Measurements from ENCODE around the gene FGF14. TPM values are rescaled to one million over a fixed set of nuclear protein-coding genes. Genes with fewer than 3 reads are reported as not detected.

Gene FGF14
- total and polyA plus RNA-seq, 2 of the 4 experiments (the other 2 are of a cell fraction) = under 0.01 TPM; not detected in 1

GRCh38 chr13:102233566-102234208 is 168.2 kb downstream of the FGF14 start:
- Histone ChIP-seq H3K14ac (replicated peaks; ENCODE audit: low read depth, low read length) (no peak overlapping the region), H3K4ac (ENCODE audit: low read depth, low read length) (no peak overlapping the region), H2AK9ac (replicated peaks; ENCODE audit: low read depth, low read length, poor library complexity) (no peak overlapping the region), H3K9me3 (ENCODE audit: control insufficient read depth, insufficient read depth, low read length) (no peaks in the 10 kb centered on the region), H2BK15ac (ENCODE audit: low read depth, low read length) (no peak overlapping the region), H3K27me3 (ENCODE audit: control insufficient read depth, insufficient read depth, low read length) (no peaks in the 10 kb centered on the region), H3K4me1 (ENCODE audit: control insufficient read depth, insufficient read depth, low read length) (no peaks in the 10 kb centered on the region), H3K27ac (ENCODE audit: insufficient read depth, low read length) (no peak overlapping the region), H2AFZ (replicated peaks; ENCODE audit: low read length, poor library complexity) (no peak overlapping the region), H3K18ac (ENCODE audit: low read depth, low read length) (no peak overlapping the region), H3K36me3 (ENCODE audit: control insufficient read depth, insufficient read depth, low read length) (no peaks in the 10 kb centered on the region), H3K4me3 (ENCODE audit: insufficient read depth, low read depth, low read length) (no peak overlapping the region), H3K9ac (ENCODE audit: low read depth, low read length) (no peak overlapping the region), H4K8ac (ENCODE audit: low read depth in 2 of 2, low read length in 2 of 2) (no peak overlapping the region), H3K23ac (ENCODE audit: low read depth, low read length) (no peak overlapping the region), H4K91ac (ENCODE audit: insufficient read depth, low read depth, low read length) (no peak overlapping the region), H2AK5ac (ENCODE audit: low read depth, low read length) (no peak overlapping the region), H3K79me1 (ENCODE audit: low read depth in 1 of 2, low read length in 2 of 2) (no peaks in the 10 kb centered on the region), H3K9me1 (ENCODE audit: insufficient read depth, low read length) (no peaks in the 10 kb centered on the region), H4K20me1 (ENCODE audit: insufficient read depth, low read length) (no peaks in the 10 kb centered on the region), H4K5ac (ENCODE audit: low read depth, low read length) (no peak overlapping the region), H2BK20ac (ENCODE audit: low read depth, low read length) (no peak overlapping the region), H3K56ac (ENCODE audit: extremely low read depth, insufficient read depth, low read length) (no peak overlapping the region), H3K4me2 (ENCODE audit: low read depth, low read length) (no peak overlapping the region), H2BK120ac (ENCODE audit: low read depth, low read length) (no peak overlapping the region), H2BK5ac (ENCODE audit: low read depth, low read length, poor library complexity, severe bottlenecking) (no peak overlapping the region)
- CTCF ChIA-PET = no interaction called here
- BruUV-seq (replicated peaks) = no TSS peak
- dilution Hi-C loops (cut with HindIII; ENCODE audit: low sequenced_read_pairs, unreplicated experiment) (no loop called here), intact Hi-C loops (cut with micrococcal nuclease) (no loop called here), in situ Hi-C loops (cut with MboI; ENCODE audit: low sequenced_read_pairs) (no loop called here)
- no peak for TF ChIP-seq FOS (IDR thresholded peaks at IDR 0.05; ENCODE audit: low read depth, low read length)
- no peak for TF ChIP-seq POLR2A (IDR thresholded peaks at IDR 0.05; ENCODE audit: low read depth, low read length)
- TF ChIP-seq MAZ (IDR thresholded peaks at IDR 0.05; ENCODE audit: borderline replicate concordance, low read depth, low read length) = no peak
- TF ChIP-seq RAD21 (IDR thresholded peaks at IDR 0.05; ENCODE audit: low read length) = no peak
- TF ChIP-seq RFX5 (IDR thresholded peaks at IDR 0.05; ENCODE audit: low read depth, low read length) = no peak
- no peak for TF ChIP-seq USF2 (IDR thresholded peaks at IDR 0.05; ENCODE audit: low read depth, low read length)
- TF ChIP-seq SMC3 (IDR thresholded peaks at IDR 0.05; ENCODE audit: low read depth, low read length) = no peak
- TF ChIP-seq, protein P1, sequence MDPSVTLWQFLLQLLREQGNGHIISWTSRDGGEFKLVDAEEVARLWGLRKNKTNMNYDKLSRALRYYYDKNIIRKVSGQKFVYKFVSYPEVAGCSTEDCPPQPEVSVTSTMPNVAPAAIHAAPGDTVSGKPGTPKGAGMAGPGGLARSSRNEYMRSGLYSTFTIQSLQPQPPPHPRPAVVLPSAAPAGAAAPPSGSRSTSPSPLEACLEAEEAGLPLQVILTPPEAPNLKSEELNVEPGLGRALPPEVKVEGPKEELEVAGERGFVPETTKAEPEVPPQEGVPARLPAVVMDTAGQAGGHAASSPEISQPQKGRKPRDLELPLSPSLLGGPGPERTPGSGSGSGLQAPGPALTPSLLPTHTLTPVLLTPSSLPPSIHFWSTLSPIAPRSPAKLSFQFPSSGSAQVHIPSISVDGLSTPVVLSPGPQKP (IDR thresholded peaks at IDR 0.05; ENCODE audit: borderline replicate concordance, low read depth, low read length) = no peak
- TF ChIP-seq RCOR1 (IDR thresholded peaks at IDR 0.05; ENCODE audit: insufficient replicate concordance, low read length) = no peak
- no peak for TF ChIP-seq CEBPB (IDR thresholded peaks at IDR 0.05; ENCODE audit: low read depth, low read length)
- no peak for TF ChIP-seq CTCF (conservative IDR thresholded peaks at IDR 0.05; ENCODE audit: low read depth, low read length)
- TF ChIP-seq MAFK (IDR thresholded peaks at IDR 0.05; ENCODE audit: low read depth, low read length) = no peak
- no peak for TF ChIP-seq CHD1 (IDR thresholded peaks at IDR 0.05; ENCODE audit: low read depth, low read length)
- no peak for TF ChIP-seq NFE2L2 (IDR thresholded peaks at IDR 0.05; ENCODE audit: low read depth, low read length)
- no peak for TF ChIP-seq MXI1 (IDR thresholded peaks at IDR 0.05; ENCODE audit: borderline replicate concordance, low read depth, low read length)
- no peak for TF ChIP-seq BHLHE40 (IDR thresholded peaks at IDR 0.05; ENCODE audit: low read depth, low read length)
- no peak for ATAC-seq (ENCODE audit: low read depth)
- no peak for DNase-seq
- POLR2A ChIA-PET (ENCODE audit: unreplicated experiment) = no interaction called here
- WGBS, 2 experiments (ENCODE audit: extremely low coverage in 2 of 2, insufficient read length in 1 of 2) = no CpG with 5 or more reads among the region's 3 CpGs

All from IMR-90 (cell line).